ENCODE measurements around the gene TEAD2. TPM values are rescaled to one million over a fixed set of nuclear protein-coding genes. Genes with fewer than 3 reads are reported as not detected.
A peak's percentile ranks its signal among the peaks of the same experiment; 100 is the strongest.

TEAD2 gene
- total and polyA plus RNA-seq, 10 of the 15 experiments (the other 5 are each of a cell fraction or from before 2014, with no cell fraction given), result 0.04 to 0.26 (median 0.11) TPM; not detected in 3

GRCh38 chr19:49339301-49340068, 22.7 kb downstream of the TEAD2 start:
- peak overlapping the region; percentile 71 for H3K4me2 ChIP-seq (ENCODE audit: control insufficient read depth, insufficient read depth)
- no peak for FAIRE-seq
- in situ Hi-C loops (cut with MboI) (no loop called here), intact Hi-C loops (cut with micrococcal nuclease; ENCODE audit: unreplicated experiment) (loop anchor here (1.0 kb wide), 1 partner anchor 104 kb away; no protein-coding TSS in a partner anchor)
- H2AFZ ChIP-seq (ENCODE audit: control insufficient read depth, low read depth, low read length), result no peak overlapping the region
- TF ChIP-seq ATF7 (IDR thresholded peaks at IDR 0.05; ENCODE audit: low read depth), result no peak
- TF ChIP-seq SKIL (IDR thresholded peaks at IDR 0.05; ENCODE audit: low read depth, poor library complexity, severe bottlenecking), result no peak
- TF ChIP-seq GATAD2B (conservative IDR thresholded peaks at IDR 0.05; ENCODE audit: low read depth), result 0 out of 2 replicates have a peak, but pooled peaks have one; percentile 29
- no peak for TF ChIP-seq IRF3 (IDR thresholded peaks at IDR 0.05)
- POLR2A ChIA-PET, result interaction anchor here (0.6 to 3.0 kb wide), 5 partner anchors 10 to 113 kb away, joined by 3 to 44 read pairs (median 6); partner anchors contain the start of gene PIH1D1
- DNase-seq (ENCODE audit: low read depth, low spot score), result no peak
- CTCF ChIA-PET, result interaction anchor here (0.6 to 3.0 kb wide), 6 partner anchors 9 to 134 kb away, joined by 3 to 17 read pairs (median 6); partner anchors contain the start of gene FLT3LG
- no TSS peak for BruUV-seq (replicated peaks)
- H3K9ac ChIP-seq (ENCODE audit: control insufficient read depth, insufficient read depth, low read length), result no peak overlapping the region
- 68% methylated on average over 37 of the region's 47 CpGs for WGBS (ENCODE audit: insufficient coverage, insufficient replicate concordance, low lambda C conversion rate, missing lambda C conversion rate)
- no peak for ATAC-seq
- no peaks in the 10 kb centered on the region for H3K9me3 ChIP-seq (replicated peaks; ENCODE audit: control insufficient read depth, insufficient read depth, low read length)
- peaks cover 37% of the 10 kb centered on the region for H3K79me2 ChIP-seq (ENCODE audit: control insufficient read depth, insufficient read depth, low read length)
- RAD21 ChIA-PET (ENCODE audit: unreplicated experiment), result interaction anchor here (1.0 to 2.8 kb wide), 6 partner anchors 8 to 130 kb away, joined by 3 to 15 read pairs (median 6); no protein-coding TSS in a partner anchor
- H3K4me3 ChIP-seq, result peak overlapping the region; percentile 20; the same call in 1 of the 2 replicates
- no peaks in the 10 kb centered on the region for H4K20me1 ChIP-seq (ENCODE audit: control insufficient read depth, insufficient read depth)
- SMC1A ChIA-PET (ENCODE audit: uncharacterized antibody, unreplicated experiment), result interaction anchor here (1.0 to 3.2 kb wide), 5 partner anchors 8 to 131 kb away, joined by 3 to 13 read pairs (median 6); no protein-coding TSS in a partner anchor
- H3K4me1 ChIP-seq (ENCODE audit: control insufficient read depth, insufficient read depth, low read length), result peaks cover 33% of the 10 kb centered on the region
- peaks cover 0 to 3% of the 10 kb centered on the region in 2 experiments; a peak in 1 of 4 replicates for H3K36me3 ChIP-seq (ENCODE audit: control insufficient read depth in 2 of 2, insufficient read depth in 2 of 2, low read length in 1 of 2)
- H3K27me3 ChIP-seq (replicated peaks in 1 of 2; ENCODE audit: control insufficient read depth in 2 of 2, insufficient read depth in 2 of 2, low read length in 1 of 2), result no peaks in the 10 kb centered on the region
- no peak overlapping the region for H3K27ac ChIP-seq (ENCODE audit: control insufficient read depth, insufficient read depth)
